Erythroblast (primary cell): ENCODE data around the gene OR10K1.
"Not testable (repeated sequence)": the region's sequence is repeated elsewhere in the genome, so short reads cannot be mapped to it uniquely, and the experiment has no call there.

Experiments
- GATA1 ChIP-seq: IDR thresholded peaks from 2 replicates; pipeline ENCODE4 v1.6.1; 2011; ENCODE audit warnings: low read depth, mild to moderate bottlenecking, control low read depth, low read length, moderate library complexity
- POLR2A ChIP-seq: IDR thresholded peaks from 2 replicates; pipeline ENCODE4 v1.6.1; 2011; ENCODE audit warnings: mild to moderate bottlenecking, low read length

GRCh38 chr1:158430163-158430562 lies 31.5 kb upstream of the OR10K1 start:
- TF ChIP-seq POLR2A, GATA1: not testable (repeated sequence)
